Measurements from ENCODE around the gene DNAL4.
"Not testable (repeated sequence)": the region's sequence is repeated elsewhere in the genome, so short reads cannot be mapped to it uniquely, and the experiment has no call there.

Gene DNAL4

DNA sequence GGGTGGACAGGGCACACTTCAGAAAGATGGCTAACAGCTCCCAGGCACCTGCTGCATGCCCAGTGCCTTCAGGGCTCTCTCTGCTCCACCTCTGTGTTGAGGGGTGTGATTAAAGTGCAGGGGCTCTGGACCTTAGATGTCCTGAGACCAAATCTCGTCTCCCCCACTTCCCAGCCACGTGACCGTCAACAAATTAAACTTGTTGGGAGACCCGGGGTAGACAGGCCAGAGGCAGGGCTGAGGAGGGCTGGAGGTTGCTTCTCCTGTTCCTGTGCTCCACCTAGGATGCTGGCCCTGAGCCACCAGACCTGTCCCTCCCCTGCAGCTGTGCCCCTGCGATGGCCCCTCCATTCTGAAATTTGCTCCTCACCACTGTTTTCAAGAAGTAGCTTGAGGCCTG is 32.9 kb upstream of the DNAL4 start:
- no peak for FAIRE-seq

DNA sequence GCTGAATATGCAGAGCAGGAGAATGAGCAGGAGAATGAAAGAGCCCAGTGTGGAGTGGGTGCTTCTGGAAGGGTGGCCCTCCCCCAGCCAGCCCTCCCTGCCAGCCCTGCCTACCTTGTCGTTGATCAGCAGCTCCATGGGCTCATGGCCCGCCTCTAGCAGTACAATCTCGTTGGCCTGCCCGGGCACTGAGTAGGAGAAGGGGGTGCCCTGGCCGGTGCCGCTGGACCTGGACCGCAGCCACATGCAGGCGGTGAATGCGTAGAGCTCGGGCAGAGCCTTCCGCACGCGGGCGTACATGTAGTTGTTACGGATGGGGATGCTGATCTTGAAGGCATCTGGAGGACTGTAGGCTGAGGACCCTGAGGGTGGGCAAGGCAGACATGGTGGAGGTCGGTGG is 32.4 kb upstream of the DNAL4 start:
- no peak for FAIRE-seq

DNA sequence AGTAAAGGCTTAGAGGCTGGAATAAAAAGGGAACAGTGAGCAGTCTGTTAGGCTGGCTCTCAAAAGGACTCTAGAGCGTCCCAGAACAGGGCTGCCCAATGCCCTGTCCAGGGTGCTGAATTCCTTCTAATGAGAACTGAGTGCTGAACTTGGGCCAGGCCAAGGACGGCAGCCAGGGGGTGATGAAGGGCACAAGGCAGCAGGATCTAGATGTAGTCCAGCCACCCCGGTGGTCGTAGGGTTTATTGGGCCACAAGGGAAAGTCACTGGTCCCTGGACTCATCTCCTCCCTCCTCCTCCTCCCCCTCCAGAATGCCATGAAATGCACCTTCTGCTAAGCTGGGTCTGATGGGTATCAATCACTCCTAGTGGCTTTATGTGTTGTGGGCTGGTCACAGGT is 30.6 kb upstream of the DNAL4 start:
- FAIRE-seq: no peak

DNA sequence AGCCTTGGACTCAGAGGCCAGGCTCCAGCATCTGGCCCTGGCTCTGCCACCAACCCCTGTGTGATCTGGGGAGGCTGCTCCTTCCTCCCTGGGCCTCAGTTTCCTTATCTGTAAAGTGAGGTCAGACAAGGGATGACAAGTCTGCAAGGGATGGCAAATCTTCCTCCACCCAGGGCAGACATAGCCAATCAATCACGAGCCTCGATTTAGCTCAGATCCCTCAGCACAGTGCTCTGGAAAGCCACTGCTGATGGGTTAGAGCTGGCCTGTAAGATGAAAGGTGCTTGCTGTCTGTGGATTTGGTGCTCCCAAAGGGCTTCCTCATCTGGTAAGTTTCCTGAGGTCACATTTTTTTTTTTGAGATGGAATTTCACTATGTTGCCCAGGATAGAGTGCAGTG is 29.7 kb upstream of the DNAL4 start:
- no peak for FAIRE-seq

DNA sequence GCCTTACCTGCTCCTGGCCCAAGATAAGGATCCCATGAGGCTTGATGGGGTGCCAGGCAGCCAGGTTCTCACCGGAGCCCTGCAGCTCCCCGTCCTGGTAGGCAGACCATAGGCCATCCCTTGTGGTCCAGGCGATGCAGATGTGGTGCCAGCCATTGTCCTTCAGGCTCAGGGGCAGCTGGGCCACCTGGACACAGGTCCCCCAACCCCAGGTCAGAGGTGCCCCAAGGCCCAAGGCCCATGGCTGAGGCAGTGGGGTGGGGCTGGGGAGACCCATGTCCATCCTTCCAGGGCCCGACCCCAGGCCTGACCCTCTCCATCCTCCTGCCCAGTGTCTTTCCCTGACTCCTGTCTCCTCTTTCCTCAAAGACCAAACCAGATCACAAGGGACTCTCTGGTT is 29.1 kb upstream of the DNAL4 start:
- FAIRE-seq: no peak

DNA sequence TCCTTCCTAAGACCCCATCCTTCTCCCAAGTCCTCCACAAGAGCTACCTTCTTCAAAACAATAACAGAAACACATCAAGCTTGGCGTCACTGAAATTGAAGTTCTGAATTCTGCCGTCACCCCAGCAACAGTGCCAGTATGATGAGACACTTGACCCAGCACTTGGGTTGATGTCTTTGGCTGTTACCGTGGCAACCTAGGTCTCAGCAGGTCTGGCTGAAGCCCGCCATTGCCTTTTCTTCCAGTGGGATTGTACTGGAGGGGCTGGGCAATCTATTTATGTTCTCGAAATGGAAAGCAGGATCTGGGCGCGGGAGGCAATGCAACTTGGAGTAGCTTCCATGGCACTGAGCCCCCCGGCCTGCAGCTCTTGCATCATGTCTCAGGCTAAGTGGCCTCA is 26.1 kb upstream of the DNAL4 start:
- FAIRE-seq: no peak

DNA sequence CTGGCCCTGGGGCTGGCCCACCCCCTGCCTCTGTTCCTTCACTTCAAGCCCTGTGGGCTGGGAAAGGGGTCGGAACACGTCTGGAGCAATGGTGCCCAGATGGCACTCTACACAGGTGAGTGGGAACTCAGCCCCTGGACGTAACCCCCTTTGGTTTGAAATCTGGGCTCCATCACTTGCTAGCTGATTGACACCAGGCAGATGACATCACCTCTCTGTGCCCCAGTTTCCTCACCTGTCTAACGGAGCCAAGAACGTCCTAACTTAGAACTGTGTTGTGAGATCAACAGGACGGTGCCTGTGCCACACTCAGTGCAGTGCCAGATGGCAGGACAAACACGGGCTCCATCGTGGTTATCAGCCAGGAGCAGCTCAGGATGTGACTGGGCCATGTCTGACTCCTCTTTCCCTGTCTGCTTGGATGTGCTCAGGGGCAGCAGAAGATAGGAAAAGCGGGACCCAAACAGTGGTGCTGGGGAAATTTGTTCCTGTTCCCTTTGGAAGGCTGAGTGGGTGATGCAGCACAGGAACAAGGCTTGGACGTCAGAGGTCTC is 25.5 kb upstream of the DNAL4 start:
- FAIRE-seq: no peak

DNA sequence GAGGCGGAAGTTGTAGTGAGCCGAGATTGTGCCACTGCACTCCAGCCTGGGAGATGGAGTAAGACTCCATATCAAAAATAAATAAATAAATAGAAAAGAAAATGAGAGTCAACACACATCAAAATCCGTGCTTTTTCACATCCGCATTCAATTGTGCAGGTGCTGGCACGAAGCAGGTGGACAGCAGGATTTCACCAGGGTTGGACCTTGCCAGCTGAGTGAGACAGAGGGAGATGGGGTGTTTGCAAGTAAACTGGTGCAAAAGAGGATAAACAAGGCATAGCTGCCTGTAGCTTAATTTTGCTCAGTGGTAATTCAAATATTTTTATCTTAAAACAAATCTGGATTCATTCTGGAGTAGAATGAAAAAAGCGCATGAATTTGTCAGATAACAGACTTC is 23.3 kb upstream of the DNAL4 start:
- FAIRE-seq: no peak

DNA sequence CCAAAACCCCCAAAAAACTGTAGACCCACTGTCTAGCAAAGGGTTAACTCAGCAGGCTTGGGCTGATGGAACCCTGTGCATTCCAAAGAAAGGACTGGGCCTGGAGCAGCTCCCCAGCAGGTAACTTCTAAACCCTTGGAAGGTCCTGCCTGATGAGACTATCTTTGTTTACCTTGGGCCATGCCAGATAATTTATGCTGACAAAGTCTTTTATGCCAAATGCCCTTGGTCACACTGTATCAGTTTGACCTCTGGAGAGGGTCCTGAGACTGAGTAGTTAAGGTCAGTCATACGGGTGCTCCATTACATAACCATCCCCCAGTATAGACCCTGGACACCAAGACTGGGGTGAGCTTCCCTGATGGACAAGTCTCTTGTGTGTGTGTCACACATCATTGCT is 21.9 kb upstream of the DNAL4 start:
- no peak for FAIRE-seq

DNA sequence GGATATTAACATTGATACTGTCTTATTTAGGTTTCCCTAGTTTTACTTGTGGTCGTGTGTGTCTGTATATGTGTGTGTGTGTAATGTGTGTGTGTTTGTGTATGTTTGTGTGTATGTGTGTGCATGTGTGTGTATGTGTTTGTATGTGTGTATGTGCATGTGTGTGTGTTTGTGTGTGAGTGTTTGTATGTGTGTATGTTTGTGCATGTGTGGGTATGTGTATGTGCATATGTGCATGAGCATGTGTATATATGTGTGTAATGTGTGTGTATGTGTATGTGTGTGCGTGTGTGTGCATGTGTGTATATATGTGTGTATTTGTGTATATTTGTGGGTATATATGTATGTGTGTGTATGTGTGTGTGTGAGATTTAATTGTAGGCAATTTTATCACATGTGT is 17.3 kb upstream of the DNAL4 start:
- no peak for FAIRE-seq

DNA sequence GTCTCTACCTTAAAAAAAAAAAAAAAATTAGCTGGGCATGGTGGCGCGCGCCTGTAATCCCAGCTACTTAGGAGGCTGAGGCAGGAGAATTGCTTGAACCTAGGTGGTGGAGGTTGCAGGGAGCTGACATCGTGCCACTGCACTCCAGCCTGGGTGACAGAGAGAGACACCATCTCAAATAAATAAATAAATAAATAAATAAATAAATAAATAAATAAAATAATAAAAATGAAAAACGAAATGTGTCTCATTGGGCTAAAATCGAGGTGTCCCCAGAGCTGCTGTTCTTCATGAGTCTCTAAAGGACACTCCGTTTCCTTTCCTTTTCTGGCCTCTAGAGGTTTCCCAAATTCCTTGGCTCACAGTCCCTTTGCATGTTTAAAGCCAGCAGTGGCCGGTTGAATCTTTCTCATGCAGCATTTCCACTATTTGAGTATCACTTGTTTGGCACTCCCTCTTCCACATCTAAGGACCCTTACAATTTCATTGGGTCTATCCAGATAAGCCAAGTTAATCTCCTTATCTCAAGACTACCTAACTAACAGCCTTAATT is 11.2 kb upstream of the DNAL4 start:
- not testable (repeated sequence) for FAIRE-seq

DNA sequence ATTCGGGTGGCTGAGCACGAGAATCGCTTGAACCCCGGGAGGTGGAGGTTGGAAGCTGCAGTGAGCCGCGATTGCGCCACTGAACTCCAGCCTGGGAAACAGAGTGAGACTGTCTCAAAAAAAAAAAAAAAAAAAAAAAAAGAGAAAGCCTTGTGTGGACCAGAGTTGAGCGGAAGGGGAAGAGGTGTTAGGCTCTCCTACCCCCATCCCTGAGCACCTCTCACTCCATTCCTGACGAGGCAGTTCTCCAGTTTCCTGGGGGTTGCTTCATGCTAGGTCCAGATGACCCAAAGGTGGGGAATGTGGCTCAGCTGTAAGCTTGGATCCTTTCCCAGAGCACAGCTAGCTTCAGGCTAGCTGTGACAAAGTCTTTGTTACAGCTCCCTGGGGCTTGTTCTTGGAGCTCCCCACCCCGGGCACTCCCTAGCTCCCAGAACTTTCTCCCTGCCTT is 8.8 kb upstream of the DNAL4 start:
- no peak for FAIRE-seq

DNA sequence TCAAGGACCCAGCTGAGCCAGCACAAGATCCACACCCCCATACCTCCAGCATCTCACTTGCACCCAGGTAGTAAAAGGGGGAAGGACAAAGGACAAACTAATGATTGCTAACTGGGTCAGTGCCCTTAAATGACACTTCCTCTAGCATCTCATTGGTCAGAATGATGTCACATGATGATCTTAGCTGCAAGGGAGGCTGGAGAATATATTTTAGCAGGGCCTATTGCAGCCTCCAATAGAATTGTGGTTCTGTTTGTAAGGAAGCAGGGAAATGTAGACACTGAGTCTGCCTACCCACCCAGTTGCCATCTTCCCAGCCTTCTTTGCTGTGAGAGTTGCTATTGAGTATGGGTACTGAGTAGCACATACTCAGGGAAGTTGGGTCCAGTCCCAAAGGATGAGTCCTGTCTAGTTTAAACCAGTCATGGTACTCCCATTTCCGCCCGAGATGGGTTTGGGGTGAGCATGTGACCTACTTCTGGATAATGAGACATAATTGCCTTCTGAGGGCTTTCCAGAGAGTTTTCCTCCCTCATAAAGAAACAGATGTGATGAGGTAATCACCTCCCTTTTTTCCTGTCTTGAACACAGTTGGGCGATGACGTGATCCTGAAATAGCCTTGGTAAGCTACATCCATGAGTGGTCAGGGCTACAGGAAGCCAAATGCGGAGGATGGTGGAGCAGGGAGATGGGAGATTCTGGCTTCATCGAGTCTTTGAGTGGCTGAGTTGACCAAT is 5.5 kb upstream of the DNAL4 start:
- peak; percentile 80 for FAIRE-seq

DNA sequence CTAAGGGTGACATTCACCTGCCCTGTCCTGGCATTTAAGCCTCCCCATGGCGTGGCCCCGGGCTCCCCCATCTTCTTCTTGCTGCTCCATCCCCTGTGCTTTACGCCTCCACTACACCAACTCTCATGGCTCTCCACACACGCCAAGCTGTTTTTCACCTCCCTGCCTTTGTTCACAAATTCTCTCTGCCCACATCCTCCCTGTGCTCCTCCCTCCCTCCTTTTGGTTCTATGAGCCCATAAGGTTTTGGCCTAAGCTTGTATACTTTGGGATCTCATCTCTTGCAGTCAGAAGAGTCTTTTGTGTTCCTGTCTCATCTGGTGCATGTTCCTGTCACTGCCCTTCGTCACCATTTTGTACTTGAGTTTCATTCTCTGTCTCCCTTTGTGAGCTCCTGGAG is 4.6 kb upstream of the DNAL4 start:
- FAIRE-seq: no peak

DNA sequence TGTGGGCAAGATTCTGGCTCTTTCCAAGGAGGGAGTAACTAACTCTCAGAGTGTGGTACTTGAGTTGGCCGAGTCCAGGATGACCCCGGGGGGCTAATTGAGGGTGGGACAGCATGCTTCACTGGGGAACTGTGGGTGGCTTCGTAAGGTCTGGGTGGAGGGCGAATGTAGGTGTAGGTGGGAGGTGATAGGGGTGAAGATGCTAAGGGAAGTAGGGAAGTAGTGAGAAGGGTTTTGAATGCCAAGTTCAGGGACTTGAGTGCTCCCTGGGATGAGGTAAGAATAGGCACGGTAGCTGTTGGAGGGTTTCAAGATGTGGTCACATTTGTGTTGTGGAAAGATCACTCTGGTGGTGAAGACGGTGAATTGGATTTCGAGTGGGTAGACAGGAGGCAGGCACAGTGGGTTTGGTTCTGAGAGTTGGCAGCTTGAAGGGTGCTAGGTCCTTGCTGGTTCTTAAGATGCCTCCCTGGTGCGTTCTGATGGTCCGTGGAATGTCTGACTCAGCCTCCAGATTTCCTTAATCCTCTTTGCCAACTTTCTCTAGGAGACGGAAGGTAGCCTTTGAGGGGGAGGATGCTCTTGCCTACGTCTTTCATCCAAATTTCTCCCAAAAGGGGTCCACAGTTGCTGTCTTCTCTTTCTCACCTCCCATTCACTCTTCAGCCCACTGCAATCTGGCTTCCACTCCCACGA is 2.5 kb upstream of the DNAL4 start:
- no peak for FAIRE-seq

DNA sequence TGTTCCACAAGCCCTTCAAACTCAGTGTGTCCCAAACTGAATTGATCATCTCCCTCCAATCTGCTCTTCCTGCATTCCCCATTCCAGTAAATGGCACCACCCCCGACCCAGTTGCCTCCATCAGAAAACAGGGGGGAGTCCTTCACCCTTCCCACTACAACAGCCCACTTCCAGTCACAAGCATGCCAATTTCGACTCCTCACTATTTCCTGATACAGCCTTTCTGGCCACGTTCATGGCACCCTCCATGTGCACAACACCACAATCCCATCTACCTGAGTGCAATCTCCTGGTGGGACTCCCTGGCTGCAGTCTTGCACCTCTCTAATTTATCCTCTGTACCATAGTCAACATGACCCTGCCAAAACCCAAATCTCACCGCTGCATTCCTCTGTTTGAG is 1.6 kb upstream of the DNAL4 start:
- no peak for FAIRE-seq

DNA sequence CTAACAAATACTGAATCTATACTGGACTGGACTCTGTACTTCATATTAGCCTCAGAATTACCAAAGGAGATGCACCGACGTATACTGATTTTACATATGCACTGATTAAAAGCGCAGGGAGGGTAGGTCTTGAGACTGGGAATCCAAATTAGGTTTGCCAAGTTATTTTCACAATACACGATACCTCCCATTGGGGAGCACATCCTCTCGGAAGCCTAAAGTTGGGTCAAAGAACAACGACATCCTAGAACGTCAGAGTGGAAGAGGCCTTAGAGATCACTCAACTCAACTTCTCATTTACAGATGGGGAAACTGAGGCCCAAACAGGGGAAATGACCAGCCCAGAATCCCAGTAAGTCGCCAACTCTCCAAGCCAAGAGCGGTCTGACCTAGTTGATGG is 626 bp downstream of the DNAL4 start:
- no peak for FAIRE-seq

DNA sequence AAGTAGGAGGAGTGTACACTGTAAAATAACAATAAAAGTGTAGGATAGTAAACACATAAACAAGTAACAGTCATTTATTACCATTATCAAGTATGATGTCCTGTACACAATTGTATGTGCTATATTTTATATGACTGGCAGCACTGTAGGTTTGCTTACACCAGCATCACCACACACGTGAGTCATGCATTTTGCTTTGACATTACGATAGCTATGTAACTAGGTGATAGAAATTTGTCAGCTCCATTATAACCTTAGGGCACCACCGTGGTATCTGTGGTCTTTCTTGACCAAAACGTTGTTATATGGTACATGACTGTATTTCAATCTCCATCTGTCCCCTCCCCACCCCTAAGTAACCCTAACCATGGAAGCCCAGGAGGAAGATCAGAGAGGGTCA is 1.1 kb downstream of the DNAL4 start:
- no peak for FAIRE-seq

DNA sequence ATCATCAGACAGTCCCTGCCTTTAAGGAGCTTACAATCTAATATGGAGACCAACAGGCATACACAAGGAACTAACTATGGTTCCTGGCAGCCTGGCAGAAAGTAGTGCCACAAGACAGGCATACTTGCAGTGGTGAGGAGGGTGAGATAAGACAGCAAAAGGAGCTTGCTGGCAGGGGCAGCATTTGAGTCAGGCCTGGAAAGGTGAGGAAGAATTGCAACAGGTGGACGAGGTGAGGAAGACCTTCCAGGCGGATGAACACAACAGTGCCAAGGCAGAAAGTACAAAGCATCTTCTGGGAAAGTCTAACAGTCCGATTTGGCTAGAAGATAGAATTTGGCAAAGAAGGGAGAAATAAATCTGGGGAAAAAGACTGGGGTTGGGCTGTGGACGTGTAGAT is 4.3 kb downstream of the DNAL4 start:
- no peak for FAIRE-seq

DNA sequence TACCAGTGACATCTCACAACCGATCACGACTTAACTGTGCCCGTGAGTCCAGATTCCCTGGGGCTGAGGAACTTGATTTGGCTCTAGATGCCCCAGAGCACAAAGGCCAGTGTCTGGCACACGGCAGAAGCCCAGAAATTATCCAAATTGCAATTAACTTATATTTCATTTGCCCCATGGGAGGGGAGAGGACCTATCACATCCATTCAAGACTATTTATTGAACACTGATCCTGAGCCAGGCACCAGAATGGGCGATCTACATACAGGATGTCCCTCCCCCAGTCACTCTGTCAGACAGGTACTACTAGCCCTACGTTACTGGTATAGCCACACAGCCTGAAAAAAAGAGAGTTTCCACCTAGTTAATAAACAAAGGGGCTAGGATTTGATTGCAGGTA is 5.1 kb downstream of the DNAL4 start:
- FAIRE-seq: no peak

DNA sequence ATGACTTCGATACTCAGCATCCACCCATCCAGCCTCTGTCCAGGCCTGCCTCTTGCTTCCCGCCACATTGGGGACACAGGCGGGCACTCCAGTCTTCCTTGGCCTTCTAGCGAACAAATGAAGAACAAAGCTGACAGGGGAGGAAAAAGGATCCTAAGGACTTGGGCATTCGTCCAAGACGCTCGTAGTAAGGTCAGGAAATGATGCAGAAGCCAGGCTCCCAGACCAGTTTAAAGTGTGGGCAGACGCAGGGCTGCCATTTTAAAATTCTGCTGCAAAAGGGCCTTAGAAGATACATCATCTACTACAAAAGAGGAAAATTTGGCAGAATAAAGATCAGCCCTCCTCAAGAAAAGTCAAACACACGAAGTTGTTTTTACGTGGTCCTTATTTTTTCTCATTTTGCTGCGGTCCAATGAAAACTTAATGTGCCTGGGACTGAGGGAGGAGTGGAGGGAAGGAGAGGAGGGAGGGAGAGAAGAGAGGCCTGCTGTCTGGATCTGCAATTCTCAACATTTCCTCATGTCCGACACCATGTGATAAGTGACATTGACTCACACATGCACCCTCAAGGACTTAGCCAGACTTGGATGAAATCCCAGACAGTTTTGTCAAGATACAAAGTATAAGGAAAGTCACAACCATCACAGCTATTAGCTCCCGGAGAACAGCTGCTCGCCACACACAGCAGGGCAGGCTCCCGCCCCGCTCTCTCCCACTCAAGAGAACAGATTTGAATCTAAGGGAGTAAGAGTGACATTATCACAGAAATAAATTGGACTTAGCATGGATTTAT is 5.7 kb downstream of the DNAL4 start:
- peak; percentile 95 for FAIRE-seq

DNA sequence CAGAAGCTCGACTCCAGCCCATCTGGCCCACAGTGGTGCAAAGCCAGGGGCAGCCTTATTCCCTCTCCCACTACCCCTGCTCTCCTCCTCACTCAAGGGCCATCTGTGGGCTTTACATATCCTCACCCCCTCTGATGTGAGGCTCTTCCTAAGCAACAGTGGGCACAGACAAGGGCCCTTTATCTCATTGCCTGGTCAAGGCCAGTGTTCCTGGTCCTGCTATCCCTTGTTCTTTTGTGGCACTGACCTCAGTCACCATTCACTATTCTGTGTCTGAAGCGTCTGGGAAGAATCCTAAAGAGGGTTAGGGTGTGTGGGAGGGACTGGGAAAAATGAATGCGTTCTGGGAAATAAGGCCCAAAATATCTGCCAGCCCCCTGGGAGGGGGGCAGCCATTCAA is 7.3 kb downstream of the DNAL4 start:
- FAIRE-seq: no peak

DNA sequence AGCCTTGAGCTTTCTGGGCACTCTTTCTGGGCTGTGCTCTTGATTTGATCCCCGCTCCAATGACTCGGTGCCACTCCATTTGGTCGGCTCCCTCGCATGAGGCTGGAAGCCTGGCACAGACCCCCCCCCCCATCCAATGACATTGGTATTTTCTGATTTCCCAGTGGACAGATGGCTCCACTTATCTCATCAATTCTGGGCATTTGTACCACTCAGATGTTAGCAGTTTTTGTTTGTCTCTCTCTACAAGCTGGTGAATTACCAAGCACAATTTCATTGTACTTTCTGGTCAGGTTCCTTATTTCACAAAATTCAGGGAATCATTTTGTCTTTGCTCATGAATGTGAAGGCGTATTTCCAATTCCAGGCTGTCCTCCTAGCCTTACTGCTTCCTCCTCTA is 9.1 kb downstream of the DNAL4 start:
- no peak for FAIRE-seq
